ENCODE measurements around the gene HPCAL1. TPM values are rescaled to one million over a fixed set of nuclear protein-coding genes. Genes with fewer than 3 reads are reported as not detected.

Gene HPCAL1
- total and polyA plus RNA-seq, 2 of the 4 experiments (the other 2 are of a cell fraction): 8.2 to 33.7 TPM

DNA sequence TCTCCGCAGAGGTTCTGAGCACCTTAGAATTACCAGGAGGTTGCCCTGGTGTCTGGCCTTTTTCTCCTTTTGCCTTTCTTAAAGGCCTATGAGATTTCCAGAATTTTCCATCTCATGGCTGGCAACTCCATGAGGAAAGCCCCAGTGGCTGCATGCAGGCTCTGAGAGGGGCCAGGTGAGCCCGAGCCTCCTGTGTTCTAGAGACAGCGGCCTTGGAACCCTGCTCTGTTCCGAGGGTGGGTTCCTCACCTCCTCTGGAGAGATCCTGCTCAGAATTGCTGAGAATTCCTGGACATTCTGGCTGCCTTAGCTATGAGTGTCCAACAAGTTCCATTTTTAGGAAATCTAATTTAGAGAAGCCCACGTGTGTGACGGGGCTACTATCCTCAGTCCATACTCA, 35.7 kb upstream of the HPCAL1 start:
- Histone ChIP-seq H2BK20ac (ENCODE audit: low read depth, low read length) (no peak overlapping the region), H3K9ac (ENCODE audit: low read depth, low read length) (no peak overlapping the region), H2BK5ac (ENCODE audit: low read depth, low read length, poor library complexity, severe bottlenecking) (no peak overlapping the region), H2AFZ (replicated peaks; ENCODE audit: low read length, poor library complexity) (no peak overlapping the region), H2AK9ac (replicated peaks; ENCODE audit: low read depth, low read length, poor library complexity) (no peak overlapping the region), H2BK120ac (ENCODE audit: low read depth, low read length) (no peak overlapping the region), H4K91ac (ENCODE audit: insufficient read depth, low read depth, low read length) (no peak overlapping the region), H3K9me3 (ENCODE audit: control insufficient read depth, insufficient read depth, low read length) (no peaks in the 10 kb centered on the region), H2BK15ac (ENCODE audit: low read depth, low read length) (no peak overlapping the region), H3K79me1 (ENCODE audit: low read depth in 1 of 2, low read length in 2 of 2) (no peaks in the 10 kb centered on the region), H3K36me3 (ENCODE audit: control insufficient read depth, insufficient read depth, low read length) (no peaks in the 10 kb centered on the region), H3K23ac (ENCODE audit: low read depth, low read length) (no peak overlapping the region), H3K18ac (ENCODE audit: low read depth, low read length) (no peak overlapping the region), H3K27me3 (ENCODE audit: control insufficient read depth, insufficient read depth, low read length) (peaks cover 14% of the 10 kb centered on the region), H2AK5ac (ENCODE audit: low read depth, low read length) (no peak overlapping the region), H3K27ac (ENCODE audit: insufficient read depth, low read length) (no peak overlapping the region), H4K20me1 (ENCODE audit: insufficient read depth, low read length) (no peaks in the 10 kb centered on the region), H3K4me3 (ENCODE audit: insufficient read depth, low read depth, low read length) (no peak overlapping the region), H3K14ac (replicated peaks; ENCODE audit: low read depth, low read length) (no peak overlapping the region), H4K8ac (ENCODE audit: low read depth in 2 of 2, low read length in 2 of 2) (no peak overlapping the region), H3K4me2 (ENCODE audit: low read depth, low read length) (no peak overlapping the region), H4K5ac (ENCODE audit: low read depth, low read length) (no peak overlapping the region), H3K9me1 (ENCODE audit: insufficient read depth, low read length) (no peaks in the 10 kb centered on the region), H3K4ac (ENCODE audit: low read depth, low read length) (no peak overlapping the region), H3K56ac (ENCODE audit: extremely low read depth, insufficient read depth, low read length) (no peak overlapping the region), H3K4me1 (ENCODE audit: control insufficient read depth, insufficient read depth, low read length) (peaks cover 2% of the 10 kb centered on the region; the same call in 1 of the 2 replicates)
- ATAC-seq (ENCODE audit: low read depth): no peak
- no TSS peak for BruUV-seq (replicated peaks)
- WGBS, 2 experiments (ENCODE audit: extremely low coverage in 2 of 2, insufficient read length in 1 of 2): 85% methylated on average over 5 of the region's 6 CpGs; no CpG with 5 or more reads in 1 of the 2 experiments
- intact Hi-C loops (cut with micrococcal nuclease): no loop called here
- in situ Hi-C loops (cut with MboI; ENCODE audit: low sequenced_read_pairs): no loop called here
- TF ChIP-seq BHLHE40 (IDR thresholded peaks at IDR 0.05; ENCODE audit: low read depth, low read length) (no peak), FOS (IDR thresholded peaks at IDR 0.05; ENCODE audit: low read depth, low read length) (no peak), CEBPB (IDR thresholded peaks at IDR 0.05; ENCODE audit: low read depth, low read length) (no peak), MXI1 (IDR thresholded peaks at IDR 0.05; ENCODE audit: borderline replicate concordance, low read depth, low read length) (no peak)
- TF ChIP-seq, protein P1, sequence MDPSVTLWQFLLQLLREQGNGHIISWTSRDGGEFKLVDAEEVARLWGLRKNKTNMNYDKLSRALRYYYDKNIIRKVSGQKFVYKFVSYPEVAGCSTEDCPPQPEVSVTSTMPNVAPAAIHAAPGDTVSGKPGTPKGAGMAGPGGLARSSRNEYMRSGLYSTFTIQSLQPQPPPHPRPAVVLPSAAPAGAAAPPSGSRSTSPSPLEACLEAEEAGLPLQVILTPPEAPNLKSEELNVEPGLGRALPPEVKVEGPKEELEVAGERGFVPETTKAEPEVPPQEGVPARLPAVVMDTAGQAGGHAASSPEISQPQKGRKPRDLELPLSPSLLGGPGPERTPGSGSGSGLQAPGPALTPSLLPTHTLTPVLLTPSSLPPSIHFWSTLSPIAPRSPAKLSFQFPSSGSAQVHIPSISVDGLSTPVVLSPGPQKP (IDR thresholded peaks at IDR 0.05; ENCODE audit: borderline replicate concordance, low read depth, low read length): no peak
- POLR2A ChIA-PET (ENCODE audit: unreplicated experiment): interaction anchor here (1.7 kb wide), 1 partner anchor 11 kb away, joined by 4 read pairs; no protein-coding TSS in a partner anchor
- CTCF ChIA-PET: interaction anchor here (1.0 kb wide), 1 partner anchor 37 kb away, joined by 3 read pairs; no protein-coding TSS in a partner anchor
- no peak for DNase-seq
- dilution Hi-C loops (cut with HindIII; ENCODE audit: low sequenced_read_pairs, unreplicated experiment): no loop called here
